HCT116 (cell line): ENCODE data around the gene POR. TPM values are rescaled to one million over a fixed set of nuclear protein-coding genes. Genes with fewer than 3 reads are reported as not detected.

Experiments used
- ATAC-seq: fragments of 200-7000 bp; cut with Tn5 transposase; 2 replicates; pipeline ENCODE4 v1.9.1; 2020; ENCODE audit warnings: mild to moderate bottlenecking, moderate library complexity
- BruUV-seq: library from RNA; stranded (reverse); fragments of 400-500 nt; replicated peaks from 2 replicates; lab custom pipeline; 2021; lab: Mats Ljungman, UMichigan
- CTCF ChIA-PET: fragments of 300-600 bp; sonication (Branson Sonifier 250); formaldehyde crosslinking; loops from one replicate; lab custom pipeline; 2021; ENCODE audit warnings: antibody characterized with exemption; lab: Charles Lee
- POLR2A ChIA-PET: fragments of 300-600, 350-600 bp; sonication (Branson Sonifier 250); formaldehyde crosslinking; loops from one replicate; lab custom pipeline; 2021; ENCODE audit warnings: antibody characterized with exemption; lab: Charles Lee
- RAD21 ChIA-PET, 2 experiments: fragments of 300-600 bp; sonication (Branson Sonifier 250); formaldehyde crosslinking; loops; one replicate each; lab custom pipeline; 2023; ENCODE audit warnings: low total read pairs in 2 of 2; ENCODE audit not compliant: uncharacterized antibody in 2 of 2, unreplicated experiment in 2 of 2, low non-redundant PET in 1 of 2; lab: Charles Lee
- DNase-seq: peaks from one replicate; pipeline ENCODE4 v3.0.0-alpha.2; 2010; ENCODE audit warnings: low read depth, low spot score
- H2AFZ ChIP-seq: fragments of 200-600 bp; shearing (Covaris generic), sonication (generic); 2 replicates; pipeline ENCODE4 v1.6.1; 2017; ENCODE audit warnings: low read depth, mixed run types, mixed read lengths, antibody characterized with exemption, low read length; ENCODE audit not compliant: poor library complexity, severe bottlenecking
- H3K27ac ChIP-seq: 2 replicates; pipeline ENCODE4 v1.5.1; 2012; ENCODE audit warnings: low read depth, low read length
- H3K27me3 ChIP-seq: fragments of 200-600 bp; sonication (generic); 2 replicates; pipeline ENCODE4 v1.6.1; 2016; ENCODE audit warnings: mixed run types, low read length, mixed read lengths; ENCODE audit not compliant: insufficient read depth
- H3K36me3 ChIP-seq, 2 experiments: fragments of 200-500 bp in 1 of 2; fragments of 200-600 bp in 1 of 2; sonication (Bioruptor generic) in 1 of 2; sonication (generic) in 1 of 2; 2 replicates each; pipeline versions ENCODE4 v1.5.1 to v1.6.1; 2014 to 2016; ENCODE audit warnings: low read length in 2 of 2, inconsistent platforms in 1 of 2, mixed read lengths in 1 of 2, mixed run types in 1 of 2; ENCODE audit not compliant: insufficient read depth in 2 of 2, control insufficient read depth in 1 of 2
- H3K4me1 ChIP-seq, 2 experiments: fragments of 200-600 bp in 1 of 2; sonication (generic) in 1 of 2; 2 replicates each; pipeline versions ENCODE4 v1.5.1 to v1.6.1; 2012 to 2017; ENCODE audit warnings: low read length in 2 of 2, inconsistent platforms in 1 of 2, mild to moderate bottlenecking in 1 of 2, mixed read lengths in 1 of 2, mixed run types in 1 of 2, moderate library complexity in 1 of 2; ENCODE audit not compliant: insufficient read depth in 2 of 2, control insufficient read depth in 1 of 2
- H3K4me2 ChIP-seq: fragments of 200-600 bp; sonication (generic); 2 replicates; pipeline ENCODE4 v1.6.1; 2017; ENCODE audit warnings: mixed run types, low read length, mixed read lengths
- H3K4me3 ChIP-seq, 2 experiments: fragments of 200-600 bp in 1 of 2; sonication (generic) in 1 of 2; replicated peaks in 1 of 2; 2 replicates each; pipeline ENCODE4 v1.5.1; 2011 to 2016; ENCODE audit warnings: low read length in 2 of 2, control low read depth in 1 of 2, low read depth in 1 of 2, mild to moderate bottlenecking in 1 of 2, mixed read lengths in 1 of 2, mixed run types in 1 of 2
- H3K79me2 ChIP-seq: fragments of 200-600 bp; sonication (generic); 2 replicates; pipeline ENCODE4 v1.6.1; 2017; ENCODE audit warnings: mild to moderate bottlenecking, mixed run types, low read length, moderate library complexity, mixed read lengths; ENCODE audit not compliant: insufficient read depth
- H3K9ac ChIP-seq: fragments of 200-600 bp; sonication (generic); 2 replicates; pipeline ENCODE4 v1.6.1; 2016; ENCODE audit warnings: low read length, mixed read lengths
- H3K9me2 ChIP-seq: fragments of 200-600 bp; sonication (generic), shearing (Covaris generic); 2 replicates; pipeline ENCODE4 v1.6.1; 2017; ENCODE audit warnings: mixed run types, mild to moderate bottlenecking, moderate library complexity; ENCODE audit not compliant: insufficient read depth
- H3K9me3 ChIP-seq, 2 experiments: fragments of 200-500 bp in 1 of 2; fragments of 200-600 bp in 1 of 2; sonication (Bioruptor generic) in 1 of 2; sonication (generic) in 1 of 2; 2 replicates each; pipeline ENCODE4 v1.6.1; 2014 to 2017; ENCODE audit warnings: low read length in 2 of 2, mixed read lengths in 2 of 2, inconsistent platforms in 1 of 2, low read depth in 1 of 2, mild to moderate bottlenecking in 1 of 2, mixed run types in 1 of 2, moderate library complexity in 1 of 2; ENCODE audit not compliant: control insufficient read depth in 1 of 2, insufficient read depth in 1 of 2
- H4K20me1 ChIP-seq: fragments of 200-600 bp; sonication (generic), shearing (Covaris generic); 2 replicates; pipeline ENCODE4 v1.6.1; 2017; ENCODE audit warnings: mixed run types, mild to moderate bottlenecking, moderate library complexity; ENCODE audit not compliant: insufficient read depth
- CEBPB ChIP-seq: IDR thresholded peaks from 2 replicates; pipeline ENCODE4 v1.6.1; 2012; ENCODE audit warnings: low read depth
- EGR1 ChIP-seq: IDR thresholded peaks from 2 replicates; pipeline ENCODE4 v1.6.1; 2012; ENCODE audit warnings: low read depth
- EZH2 ChIP-seq: fragments of 200-600 bp; sonication (generic); IDR thresholded peaks from 2 replicates; pipeline ENCODE4 v1.6.1; 2017; ENCODE audit warnings: antibody characterized with exemption, mixed run types
- EZH2phosphoT487 ChIP-seq: fragments of 200-600 bp; IDR thresholded peaks from 2 replicates; pipeline ENCODE4 v1.6.1; 2018; ENCODE audit warnings: antibody characterized with exemption, borderline replicate concordance
- JUND ChIP-seq: IDR thresholded peaks from 2 replicates; pipeline ENCODE4 v1.6.1; 2012
- POLR2AphosphoS5 ChIP-seq: IDR thresholded peaks from 2 replicates; pipeline ENCODE4 v1.6.1; 2011; ENCODE audit warnings: mild to moderate bottlenecking, low read depth, low read length, moderate library complexity
- SIN3A ChIP-seq: IDR thresholded peaks from 2 replicates; pipeline ENCODE4 v1.6.1; 2012; ENCODE audit warnings: low read depth
- SRF ChIP-seq: IDR thresholded peaks from 2 replicates; pipeline ENCODE4 v1.6.1; 2012; ENCODE audit warnings: low read depth
- TCF7L2 ChIP-seq: IDR thresholded peaks from 2 replicates; pipeline ENCODE4 v1.7.0; 2011; ENCODE audit warnings: borderline replicate concordance, inconsistent platforms; ENCODE audit not compliant: insufficient read depth, insufficient read length; ENCODE audit errors: extremely low read depth
- YY1 ChIP-seq: IDR thresholded peaks from 2 replicates; pipeline ENCODE4 v1.6.1; 2011; ENCODE audit warnings: low read length, low read depth, moderate library complexity, mild to moderate bottlenecking; ENCODE audit not compliant: insufficient replicate concordance; ENCODE audit errors: extremely low read depth
- intact Hi-C: fragments of 100-400 bp; cut with micrococcal nuclease; formaldehyde crosslinking; loops from 2 replicates; pipeline ENCODE4 v1.10.0; 2022
- total RNA-seq: library from RNA; stranded (reverse); gene quantifications from one replicate; pipeline ENCODE4 v1.2.1, GENCODE V29; 2021; ENCODE audit not compliant: unreplicated experiment
- TF ChIP-seq, protein P1 (sequence below): IDR thresholded peaks from 2 replicates; pipeline ENCODE4 v1.6.1; 2012
- TF ChIP-seq, protein P2 (sequence below): IDR thresholded peaks from 2 replicates; pipeline ENCODE4 v1.6.1; 2012

The POR gene
- total RNA-seq, 1 experiment from 2014 or later: 120 TPM

DNA sequence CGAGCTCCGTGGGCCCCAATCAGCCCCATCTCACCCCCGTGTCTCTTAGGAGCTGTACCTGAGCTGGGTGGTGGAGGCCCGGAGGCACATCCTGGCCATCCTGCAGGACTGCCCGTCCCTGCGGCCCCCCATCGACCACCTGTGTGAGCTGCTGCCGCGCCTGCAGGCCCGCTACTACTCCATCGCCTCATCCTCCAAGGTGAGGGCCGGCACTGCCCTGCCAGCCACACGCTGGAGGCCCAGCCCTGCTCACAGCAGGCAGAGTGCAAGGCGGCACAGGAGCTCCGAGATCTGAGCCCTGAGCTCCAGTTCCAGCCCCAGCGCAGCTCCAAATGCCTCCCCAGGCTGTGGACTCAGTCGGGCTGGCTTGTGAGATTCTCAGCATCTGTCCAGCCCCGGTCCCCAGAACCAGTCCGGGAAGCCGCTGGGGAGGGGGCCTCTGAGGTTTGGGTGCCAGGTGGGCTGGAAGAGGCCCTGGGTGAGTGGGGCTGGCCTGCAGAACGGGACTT lies 70.1 kb downstream of the POR start:
- POLR2A ChIA-PET: no interaction called here
- Histone ChIP-seq H3K9ac (no peak overlapping the region), H3K9me2 (no peaks in the 10 kb centered on the region), H3K36me3 (peaks cover 0 to 14% of the 10 kb centered on the region in 2 experiments; a peak in 2 of 4 replicates), H3K27me3 (no peaks in the 10 kb centered on the region), H2AFZ (no peak overlapping the region), H3K4me1 (peaks cover 4 to 19% of the 10 kb centered on the region in 2 experiments), H3K79me2 (no peaks in the 10 kb centered on the region), H3K27ac (no peak overlapping the region), H3K4me2 (no peak overlapping the region), H3K9me3 (no peaks in the 10 kb centered on the region), H3K4me3 (no peak overlapping the region), H4K20me1 (no peaks in the 10 kb centered on the region)
- RAD21 ChIA-PET: no interaction called here
- DNase-seq (no peak), ATAC-seq (no peak)
- CTCF ChIA-PET: no interaction called here
- no TSS peak for BruUV-seq
- intact Hi-C loops: no loop called here
- no peak for TF ChIP-seq YY1
- no peak for TF ChIP-seq SRF
- no peak for TF ChIP-seq SIN3A
- TF ChIP-seq JUND: no peak
- no peak for TF ChIP-seq EZH2phosphoT487
- no peak for TF ChIP-seq CEBPB
- TF ChIP-seq POLR2AphosphoS5: no peak
- TF ChIP-seq, protein P1, sequence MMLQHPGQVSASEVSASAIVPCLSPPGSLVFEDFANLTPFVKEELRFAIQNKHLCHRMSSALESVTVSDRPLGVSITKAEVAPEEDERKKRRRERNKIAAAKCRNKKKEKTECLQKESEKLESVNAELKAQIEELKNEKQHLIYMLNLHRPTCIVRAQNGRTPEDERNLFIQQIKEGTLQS: no peak
- no peak for TF ChIP-seq EGR1
- TF ChIP-seq TCF7L2: no peak
- TF ChIP-seq EZH2: no peak
- TF ChIP-seq, protein P2, sequence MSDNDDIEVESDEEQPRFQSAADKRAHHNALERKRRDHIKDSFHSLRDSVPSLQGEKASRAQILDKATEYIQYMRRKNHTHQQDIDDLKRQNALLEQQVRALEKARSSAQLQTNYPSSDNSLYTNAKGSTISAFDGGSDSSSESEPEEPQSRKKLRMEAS: no peak
